HCT116 (cell line): ENCODE data around the gene CA6.

Experiments used
- CEBPB ChIP-seq: IDR thresholded peaks from 2 replicates; pipeline ENCODE4 v1.6.1; 2012; ENCODE audit warnings: low read depth
- CTCF ChIP-seq, 3 experiments: fragments of 200-600 bp in 1 of 3; sonication (generic) in 1 of 3; IDR thresholded peaks in 2 of 3; conservative IDR thresholded peaks in 1 of 3; 2 replicates each; pipeline ENCODE4 v1.5.1; 2012 to 2017; ENCODE audit warnings: low read depth in 2 of 3, low read length in 2 of 3, antibody characterized with exemption in 1 of 3, borderline replicate concordance in 1 of 3, control low read depth in 1 of 3, mild to moderate bottlenecking in 1 of 3, mixed read lengths in 1 of 3, mixed run types in 1 of 3, moderate library complexity in 1 of 3; ENCODE audit not compliant: insufficient read depth in 1 of 3
- ELF1 ChIP-seq: IDR thresholded peaks from 2 replicates; pipeline ENCODE4 v1.6.1; 2012; ENCODE audit warnings: low read depth, borderline replicate concordance
- EZH2 ChIP-seq: fragments of 200-600 bp; sonication (generic); IDR thresholded peaks from 2 replicates; pipeline ENCODE4 v1.6.1; 2017; ENCODE audit warnings: antibody characterized with exemption, mixed run types
- JUND ChIP-seq: IDR thresholded peaks from 2 replicates; pipeline ENCODE4 v1.6.1; 2012
- POLR2A ChIP-seq: IDR thresholded peaks from 2 replicates; pipeline ENCODE4 v1.7.0; 2011; ENCODE audit warnings: borderline replicate concordance; ENCODE audit not compliant: insufficient read depth, insufficient read length; ENCODE audit errors: extremely low read depth
- POLR2AphosphoS5 ChIP-seq: IDR thresholded peaks from 2 replicates; pipeline ENCODE4 v1.6.1; 2011; ENCODE audit warnings: mild to moderate bottlenecking, low read depth, low read length, moderate library complexity
- TCF7L2 ChIP-seq: IDR thresholded peaks from 2 replicates; pipeline ENCODE4 v1.7.0; 2011; ENCODE audit warnings: borderline replicate concordance, inconsistent platforms; ENCODE audit not compliant: insufficient read depth, insufficient read length; ENCODE audit errors: extremely low read depth
- ZBTB33 ChIP-seq: IDR thresholded peaks from 2 replicates; pipeline ENCODE4 v1.6.1; 2011; ENCODE audit warnings: mild to moderate bottlenecking, low read length, moderate library complexity; ENCODE audit not compliant: insufficient replicate concordance; ENCODE audit errors: extremely low read depth
- ZNF274 ChIP-seq: fragments of 200-500 bp; sonication (Bioruptor generic); IDR thresholded peaks from 2 replicates; pipeline ENCODE4 v1.6.1; 2014; ENCODE audit warnings: mild to moderate bottlenecking, low read depth, low read length, inconsistent platforms

GRCh38 chr1:9022773-9023172 lies 77.1 kb downstream of the CA6 start:
- no peak for TF ChIP-seq EZH2
- no peak for TF ChIP-seq CEBPB
- TF ChIP-seq CTCF (IDR thresholded peaks at IDR 0.05 in 2 of 3, conservative IDR thresholded peaks at IDR 0.05 in 1 of 3; ENCODE audit: borderline replicate concordance in 1 of 3, insufficient read depth in 1 of 3, low read depth in 2 of 3, low read length in 2 of 3), result no peak
- no peak for TF ChIP-seq JUND
- no peak for TF ChIP-seq POLR2A
- no peak for TF ChIP-seq ELF1
- TF ChIP-seq POLR2AphosphoS5, result no peak
- TF ChIP-seq ZNF274, result no peak
- TF ChIP-seq ZBTB33, result no peak
- no peak for TF ChIP-seq TCF7L2
